Measurements from ENCODE around the gene LAMTOR2. TPM values are rescaled to one million over a fixed set of nuclear protein-coding genes. Genes with fewer than 3 reads are reported as not detected.

Gene LAMTOR2
- total and polyA plus RNA-seq, 2 experiments from 2014 or later: 67.3 to 108 TPM

- TF ChIP-seq ZNF462 (CRISPR knock-in tag; IDR thresholded peaks at IDR 0.05) (no peak), JUNB (IDR thresholded peaks at IDR 0.05; ENCODE audit: unreplicated experiment) (no peak), STAT1 (IDR thresholded peaks at IDR 0.05; ENCODE audit: unreplicated experiment) (no peak), ETS1 (IDR thresholded peaks at IDR 0.05) (no peak), CTCF (conservative IDR thresholded peaks at IDR 0.05; ENCODE audit: low read depth in 2 of 2) (no peak), POLR2AphosphoS5 (IDR thresholded peaks at IDR 0.05; ENCODE audit: low read depth) (no peak), EZH2 (IDR thresholded peaks at IDR 0.05; ENCODE audit: low read depth, unreplicated experiment) (no peak), CREB1 (CRISPR knock-in tag; IDR thresholded peaks at IDR 0.05; ENCODE audit: low read depth) (no peak), ZNF114 (CRISPR knock-in tag; IDR thresholded peaks at IDR 0.05) (no peak), EZH2phosphoT487 (IDR thresholded peaks at IDR 0.05; ENCODE audit: unreplicated experiment) (no peak), ZNF331 (CRISPR knock-in tag; IDR thresholded peaks at IDR 0.05; ENCODE audit: low read depth) (no peak)
Measured at GRCh38 chr1:156090138-156090839, 35.7 kb downstream of the LAMTOR2 start (continued).
